GM23338 (cell line): ENCODE measurements around the gene CDH8. TPM values are rescaled to one million over a fixed set of nuclear protein-coding genes. Genes with fewer than 3 reads are reported as not detected.

Experiments used
- ATAC-seq: fragments of 200-7000 bp; cut with Tn5 transposase; 3 replicates; pipeline ENCODE4 v1.9.1; 2020
- DNase-seq: peaks from one replicate; pipeline ENCODE4 v3.0.0-alpha.2; 2015; ENCODE audit warnings: low spot score
- H2AFZ ChIP-seq: fragments of 200-600 bp; sonication (generic); 2 replicates; pipeline ENCODE4 v1.8.0; 2016; ENCODE audit warnings: antibody characterized with exemption, mild to moderate bottlenecking, moderate library complexity
- H3F3A ChIP-seq: fragments of 200-600 bp; sonication (generic); replicated peaks from 2 replicates; pipeline ENCODE4 v1.8.0; 2017; ENCODE audit warnings: antibody characterized with exemption, mixed run types, low read depth
- H3K27ac ChIP-seq: fragments of 200-600 bp; sonication (generic); 2 replicates; pipeline ENCODE4 v1.6.1; 2016; ENCODE audit warnings: low read depth
- H3K27me3 ChIP-seq: fragments of 200-600 bp; sonication (generic); 2 replicates; pipeline ENCODE4 v1.8.0; 2016; ENCODE audit warnings: mild to moderate bottlenecking, mixed run types, moderate library complexity; ENCODE audit not compliant: insufficient read depth
- H3K36me3 ChIP-seq: fragments of 200-600 bp; sonication (generic); 2 replicates; pipeline ENCODE4 v1.8.0; 2016; ENCODE audit warnings: mild to moderate bottlenecking; ENCODE audit not compliant: insufficient read depth
- H3K4me1 ChIP-seq: fragments of 200-600 bp; sonication (generic); 2 replicates; pipeline ENCODE4 v1.8.0; 2016; ENCODE audit warnings: mild to moderate bottlenecking, moderate library complexity; ENCODE audit not compliant: insufficient read depth
- H3K4me2 ChIP-seq: fragments of 200-600 bp; sonication (generic); 2 replicates; pipeline ENCODE4 v1.7.1; 2017; ENCODE audit warnings: mixed run types
- H3K4me3 ChIP-seq: fragments of 200-600 bp; sonication (generic); 2 replicates; pipeline ENCODE4 v1.6.1; 2016; ENCODE audit warnings: mixed run types
- H3K79me2 ChIP-seq: fragments of 200-600 bp; sonication (generic); replicated peaks from 2 replicates; pipeline ENCODE4 v1.8.0; 2017; ENCODE audit warnings: mild to moderate bottlenecking; ENCODE audit not compliant: insufficient read depth
- H3K9me2 ChIP-seq: fragments of 200-600 bp; sonication (generic); 2 replicates; pipeline ENCODE4 v1.8.0; 2017; ENCODE audit not compliant: insufficient read depth
- H4K20me1 ChIP-seq: fragments of 200-600 bp; sonication (generic); replicated peaks from 2 replicates; pipeline ENCODE4 v1.8.0; 2017; ENCODE audit warnings: mild to moderate bottlenecking; ENCODE audit not compliant: insufficient read depth
- H3K27ac Mint-ChIP-seq: 2 replicates; pipeline ENCODE4 v1.8.0; 2020; ENCODE audit warnings: inconsistent platforms, mild to moderate bottlenecking, moderate library complexity, mixed read lengths
- H3K27me3 Mint-ChIP-seq: 3 replicates; pipeline ENCODE4 v1.8.0; 2022; ENCODE audit warnings: low read depth, mild to moderate bottlenecking, moderate library complexity, mixed read lengths, inconsistent platforms; ENCODE audit not compliant: insufficient read depth, poor library complexity
- H3K36me3 Mint-ChIP-seq: 3 replicates; pipeline ENCODE4 v1.8.0; 2021; ENCODE audit warnings: low read depth, mild to moderate bottlenecking, inconsistent platforms, moderate library complexity, mixed read lengths
- H3K4me1 Mint-ChIP-seq: 3 replicates; pipeline ENCODE4 v1.8.0; 2020; ENCODE audit warnings: mild to moderate bottlenecking, inconsistent platforms, mixed read lengths
- H3K4me3 Mint-ChIP-seq: 3 replicates; pipeline ENCODE4 v1.8.0; 2021; ENCODE audit warnings: moderate library complexity, mild to moderate bottlenecking, inconsistent platforms, mixed read lengths
- H3K9me3 Mint-ChIP-seq: 3 replicates; pipeline ENCODE4 v1.8.0; 2020; ENCODE audit warnings: moderate library complexity, mild to moderate bottlenecking, inconsistent platforms, mixed read lengths
- CREB1 ChIP-seq: fragments of 250-450 bp; sonication (Bioruptor Pico); IDR thresholded peaks from 2 replicates; pipeline ENCODE4 v1.5.0; 2020; ENCODE audit warnings: low read depth, mild to moderate bottlenecking, moderate library complexity
- CTCF ChIP-seq, 2 experiments: fragments of 200-600 bp in 1 of 2; sonication (generic) in 1 of 2; conservative IDR thresholded peaks; 2 replicates each; pipeline versions ENCODE4 v1.5.1 to v1.6.1; 2016 to 2017; ENCODE audit warnings: antibody characterized with exemption in 2 of 2, low read depth in 2 of 2, mild to moderate bottlenecking in 2 of 2, moderate library complexity in 1 of 2
- EZH2 ChIP-seq: fragments of 200-600 bp; sonication (generic); IDR thresholded peaks from one replicate; pipeline ENCODE4 v1.8.0; 2017; ENCODE audit warnings: antibody characterized with exemption, mild to moderate bottlenecking, low read depth; ENCODE audit not compliant: unreplicated experiment
- EZH2phosphoT487 ChIP-seq: fragments of 200-600 bp; sonication (generic); IDR thresholded peaks from one replicate; pipeline ENCODE4 v1.8.1; 2018; ENCODE audit warnings: antibody characterized with exemption; ENCODE audit not compliant: unreplicated experiment
- JUNB ChIP-seq: IDR thresholded peaks from one replicate; pipeline ENCODE4 v1.6.1; 2016; ENCODE audit warnings: antibody characterized with exemption; ENCODE audit not compliant: unreplicated experiment
- ZNF114 ChIP-seq: fragments of 250-450 bp; sonication (Bioruptor Pico); IDR thresholded peaks from 2 replicates; pipeline ENCODE4 v1.5.0; 2020; ENCODE audit warnings: mild to moderate bottlenecking, moderate library complexity
- ZNF462 ChIP-seq: fragments of 250-450 bp; sonication (Bioruptor Pico); IDR thresholded peaks from 2 replicates; pipeline ENCODE4 v1.5.0; 2020; ENCODE audit warnings: mild to moderate bottlenecking, moderate library complexity
- polyA plus RNA-seq: library from polyadenylated mRNA; unstranded; fragments of >200 nt; fragmentation: Nextera tagmentation; extraction: Ambion mirVana; gene quantifications from 2 replicates; pipeline ENCODE4 v1.2.1, GENCODE V29; 2016
- total RNA-seq: library from RNA; depleted of rRNA; stranded (reverse); fragments of >200 nt; shearing (Covaris generic); gene quantifications from 2 replicates; pipeline ENCODE4 v1.2.3, GENCODE V29; 2014

CDH8 gene
- total and polyA plus RNA-seq, 2 experiments from 2014 or later, result 10.2 to 11.7 TPM

- Histone ChIP-seq H3K4me1 (peaks cover 23% of the 10 kb centered on the region), H3K4me3 (no peak overlapping the region), H3K4me2 (no peak overlapping the region), H3K27ac (no peak overlapping the region), H2AFZ (no peak overlapping the region), H3K9me2 (0 out of 2 replicates have a peak, but pooled peaks cover 4% of the 10 kb centered on the region), H3K36me3 (no peaks in the 10 kb centered on the region), H3K27me3 (no peaks in the 10 kb centered on the region), H4K20me1 (no peaks in the 10 kb centered on the region), H3F3A (no peaks in the 10 kb centered on the region), H3K79me2 (no peaks in the 10 kb centered on the region)
- Mint-ChIP-seq H3K27ac (no peak overlapping the region), H3K4me1 (peaks cover 16% of the 10 kb centered on the region), H3K4me3 (no peak overlapping the region), H3K9me3 (no peaks in the 10 kb centered on the region; the same call in 2 of the 3 replicates), H3K27me3 (no peaks in the 10 kb centered on the region), H3K36me3 (peaks cover 4% of the 10 kb centered on the region)
- TF ChIP-seq JUNB (no peak), ZNF114 (CRISPR knock-in tag) (no peak), EZH2phosphoT487 (no peak), CTCF (conservative IDR thresholded peaks at IDR 0.05; ENCODE audit: low read depth in 2 of 2) (no peak), EZH2 (no peak), CREB1 (CRISPR knock-in tag) (no peak), ZNF462 (CRISPR knock-in tag) (no peak)
- no peak for ATAC-seq
- DNase-seq, result no peak
Measured at GRCh38 chr16:61681124-61681523, 355.1 kb downstream of the CDH8 start.
